DND-41 (cell line): ENCODE data around the gene MYLIP.

Experiments
- EZH2 ChIP-seq: IDR thresholded peaks from 3 replicates; pipeline ENCODE4 v1.6.1; 2012; ENCODE audit warnings: borderline replicate concordance, low read depth, mild to moderate bottlenecking, moderate library complexity, low read length, inconsistent platforms; ENCODE audit not compliant: severe bottlenecking
- TF ChIP-seq, protein P1 (sequence below): IDR thresholded peaks from 2 replicates; pipeline ENCODE4 v1.5.1; 2012; ENCODE audit warnings: borderline replicate concordance, low read length, moderate library complexity, mild to moderate bottlenecking; ENCODE audit not compliant: poor library complexity, severe bottlenecking; ENCODE audit errors: extremely low read depth

DNA sequence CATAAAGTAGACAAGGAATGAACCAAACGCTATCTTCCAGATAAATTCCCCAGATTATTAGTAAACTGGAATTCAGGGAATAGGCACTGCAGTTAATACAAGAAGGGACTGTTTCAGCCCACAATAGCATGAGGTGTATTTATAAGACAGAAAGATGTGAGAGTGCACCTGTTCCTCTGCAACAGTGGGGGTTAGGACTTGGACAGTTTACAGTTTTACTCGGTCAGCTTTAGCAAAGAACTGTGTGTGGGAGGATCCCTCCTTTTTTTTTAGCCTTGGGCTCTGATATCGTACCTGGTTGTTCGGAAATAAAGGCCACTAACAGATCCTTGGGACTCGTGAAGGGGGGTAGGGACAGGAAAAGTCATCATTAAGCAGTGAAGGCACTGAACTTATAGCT, 2.0 kb upstream of the MYLIP start:
- TF ChIP-seq, protein P1, sequence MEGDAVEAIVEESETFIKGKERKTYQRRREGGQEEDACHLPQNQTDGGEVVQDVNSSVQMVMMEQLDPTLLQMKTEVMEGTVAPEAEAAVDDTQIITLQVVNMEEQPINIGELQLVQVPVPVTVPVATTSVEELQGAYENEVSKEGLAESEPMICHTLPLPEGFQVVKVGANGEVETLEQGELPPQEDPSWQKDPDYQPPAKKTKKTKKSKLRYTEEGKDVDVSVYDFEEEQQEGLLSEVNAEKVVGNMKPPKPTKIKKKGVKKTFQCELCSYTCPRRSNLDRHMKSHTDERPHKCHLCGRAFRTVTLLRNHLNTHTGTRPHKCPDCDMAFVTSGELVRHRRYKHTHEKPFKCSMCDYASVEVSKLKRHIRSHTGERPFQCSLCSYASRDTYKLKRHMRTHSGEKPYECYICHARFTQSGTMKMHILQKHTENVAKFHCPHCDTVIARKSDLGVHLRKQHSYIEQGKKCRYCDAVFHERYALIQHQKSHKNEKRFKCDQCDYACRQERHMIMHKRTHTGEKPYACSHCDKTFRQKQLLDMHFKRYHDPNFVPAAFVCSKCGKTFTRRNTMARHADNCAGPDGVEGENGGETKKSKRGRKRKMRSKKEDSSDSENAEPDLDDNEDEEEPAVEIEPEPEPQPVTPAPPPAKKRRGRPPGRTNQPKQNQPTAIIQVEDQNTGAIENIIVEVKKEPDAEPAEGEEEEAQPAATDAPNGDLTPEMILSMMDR = no peak
- TF ChIP-seq EZH2 = no peak
